GM19438 (cell line): ENCODE data around the gene TLE4.
A peak's percentile ranks its signal among the peaks of the same experiment; 100 is the strongest.

Experiments
- ATAC-seq: cut with Tn5 transposase; IDR thresholded peaks from one replicate; pipeline ENCODE4 v1.9.1; 2021; ENCODE audit warnings: low read depth; ENCODE audit not compliant: unreplicated experiment

Gene TLE4

GRCh38 chr9:79660615-79661014 lies 88.8 kb downstream of the TLE4 start:
- no peak for ATAC-seq

GRCh38 chr9:79661279-79661678 lies 89.5 kb downstream of the TLE4 start:
- ATAC-seq, result no peak

DNA sequence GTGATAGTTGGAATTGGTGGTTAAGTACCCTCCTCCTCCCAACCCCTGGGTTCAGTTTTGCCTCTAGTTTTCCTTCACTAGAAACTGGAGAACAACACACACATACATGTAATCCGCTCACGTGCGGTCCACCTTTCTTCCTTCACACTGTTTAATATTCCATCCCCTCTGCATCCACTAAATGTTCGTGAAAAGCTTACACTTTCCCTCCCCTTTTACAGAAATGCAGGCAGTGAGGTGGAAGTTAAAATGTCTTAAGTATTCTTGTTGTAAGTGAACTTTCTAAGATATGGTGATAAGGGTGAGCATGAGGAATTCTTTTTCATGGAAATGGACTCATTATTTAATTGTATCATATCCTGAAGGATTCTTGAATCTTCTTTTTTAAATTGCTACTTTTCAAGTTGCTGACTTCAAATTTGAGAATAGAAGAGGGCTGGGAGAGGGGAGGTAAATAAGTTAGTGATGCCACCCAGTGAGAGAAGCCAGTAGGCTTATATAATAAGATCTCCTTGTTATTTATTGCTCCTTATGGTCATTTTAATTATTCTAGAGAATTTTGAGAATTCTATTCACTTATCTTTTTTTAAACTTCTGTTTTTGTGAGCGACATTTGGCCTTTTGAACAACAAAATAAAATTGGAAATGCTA lies 90.2 kb downstream of the TLE4 start:
- ATAC-seq, result no peak

GRCh38 chr9:79662537-79662956 lies 90.8 kb downstream of the TLE4 start:
- ATAC-seq, result no peak

GRCh38 chr9:79663300-79663699 lies 91.5 kb downstream of the TLE4 start:
- ATAC-seq, result no peak

DNA sequence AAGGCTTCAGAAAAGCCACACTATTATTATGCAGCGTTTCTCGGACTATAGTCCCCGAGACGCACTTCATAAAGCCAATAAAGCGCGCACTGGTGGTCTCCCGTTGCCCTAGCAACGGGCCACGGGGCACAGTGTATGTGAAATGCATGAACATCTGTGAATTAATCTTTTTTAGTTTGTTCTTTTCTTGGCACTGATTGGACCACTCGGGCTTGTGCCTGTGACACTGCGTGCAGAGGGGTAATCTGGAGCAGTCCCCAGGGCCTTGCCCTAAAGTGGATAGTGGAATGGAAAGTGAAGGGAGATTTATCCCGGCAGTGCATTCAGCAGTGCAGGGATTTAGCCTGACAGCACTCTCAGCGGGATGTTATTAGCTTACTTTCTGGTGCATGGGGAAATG lies 92.1 kb downstream of the TLE4 start:
- ATAC-seq, result no peak

DNA sequence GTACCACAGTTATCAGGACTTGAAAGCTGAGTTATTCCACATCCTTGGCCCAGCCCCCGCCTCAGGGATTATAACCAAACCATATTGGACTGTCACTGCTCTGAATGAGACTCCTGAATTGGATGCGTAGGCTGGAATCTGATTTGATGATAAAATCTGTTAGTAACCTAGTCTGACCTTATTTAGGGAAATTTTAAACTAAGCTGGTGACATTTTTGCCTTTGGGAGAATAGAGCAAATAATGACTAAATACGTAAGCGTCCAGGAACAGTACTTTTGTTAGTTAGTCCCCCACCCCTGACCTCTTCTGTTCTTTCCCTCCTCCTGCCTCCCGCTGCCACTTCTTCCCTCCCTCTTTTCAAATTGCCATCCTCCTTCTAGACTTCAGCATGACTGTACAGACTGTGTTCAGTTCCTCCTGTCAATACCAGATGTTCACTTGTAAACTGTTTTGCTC lies 92.6 kb downstream of the TLE4 start:
- no peak for ATAC-seq

DNA sequence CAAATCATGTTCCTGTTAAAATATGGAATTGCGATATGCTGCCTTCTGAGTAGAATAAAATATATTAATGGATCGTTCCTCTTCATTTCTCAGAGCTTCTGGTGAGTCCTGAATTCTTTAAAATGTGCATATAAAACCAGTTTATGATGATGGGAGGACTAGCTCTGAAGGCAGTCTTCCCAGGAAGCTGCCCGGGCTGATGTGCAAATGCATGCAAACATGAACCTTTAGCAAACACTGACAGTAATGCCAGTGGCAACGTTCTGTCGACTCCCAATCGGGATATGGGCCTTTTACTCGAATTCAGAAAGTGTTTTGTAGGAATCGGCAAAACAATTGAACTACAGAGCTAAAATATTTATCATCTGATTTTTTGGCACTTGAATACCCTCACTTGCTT lies 93.6 kb downstream of the TLE4 start:
- no peak for ATAC-seq

DNA sequence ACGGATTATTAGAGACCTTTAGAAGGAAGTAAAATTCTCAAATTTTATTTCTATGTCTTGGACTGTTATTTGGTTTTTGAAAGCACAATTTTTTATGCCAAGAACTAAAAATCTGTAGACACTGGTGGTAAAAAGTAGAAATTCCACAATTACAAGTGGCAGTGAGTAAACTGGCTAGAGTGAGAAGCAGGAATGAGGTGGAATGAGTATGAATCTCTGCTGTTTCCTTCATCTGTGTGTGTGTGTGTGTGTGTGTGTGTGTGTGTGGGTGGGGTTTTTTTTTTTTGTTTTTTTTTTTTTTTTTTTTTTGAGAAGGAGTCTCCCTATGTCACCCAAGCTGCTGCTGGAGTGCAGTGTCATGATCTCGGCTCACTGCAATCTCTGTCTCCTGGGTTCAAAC lies 94.2 kb downstream of the TLE4 start:
- ATAC-seq, result no peak

DNA sequence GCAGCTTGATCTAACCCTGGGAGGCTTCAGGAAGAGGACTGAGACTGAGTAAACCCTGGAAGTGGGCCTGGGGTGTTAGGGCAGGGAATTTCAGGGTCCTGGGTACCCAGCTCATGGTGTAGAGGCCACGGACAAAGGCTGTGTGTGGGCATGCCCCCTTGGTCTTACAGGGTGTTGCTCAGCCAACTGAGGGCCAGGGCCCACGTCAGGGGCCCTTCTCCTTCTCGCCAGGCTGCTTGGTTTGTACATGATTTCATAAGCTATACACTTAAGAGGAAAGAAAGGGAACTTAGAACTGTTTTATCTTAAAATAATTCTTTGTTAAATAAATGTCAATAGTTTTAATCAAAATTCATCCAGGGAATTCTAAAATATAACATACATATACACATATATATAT lies 95.4 kb downstream of the TLE4 start:
- ATAC-seq, result no peak

- ATAC-seq, result no peak
Measured at GRCh38 chr9:79667817-79668436, 96.2 kb downstream of the TLE4 start.

DNA sequence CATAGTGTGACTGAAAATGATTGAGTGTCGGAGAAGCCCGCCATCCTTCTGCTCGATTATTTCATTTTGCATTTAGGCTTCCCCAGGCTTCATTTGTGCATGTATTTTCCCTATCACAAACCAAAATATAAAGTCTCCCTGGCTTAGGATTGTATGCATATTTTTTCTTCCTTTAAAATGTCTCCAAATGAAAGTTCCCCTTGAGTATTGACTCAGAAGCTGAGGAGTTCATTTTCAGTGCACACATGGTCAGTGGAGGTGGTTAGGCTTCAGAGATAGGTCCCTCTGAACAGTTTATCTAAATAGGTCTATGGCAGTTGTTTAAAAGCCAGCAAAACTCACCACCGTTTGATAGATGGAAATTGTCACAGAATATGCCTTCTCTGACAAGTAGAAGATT lies 97.2 kb downstream of the TLE4 start:
- no peak for ATAC-seq

GRCh38 chr9:79670269-79670961 lies 98.7 kb downstream of the TLE4 start:
- ATAC-seq, result no peak

- no peak for ATAC-seq
Measured at GRCh38 chr9:79671558-79671957, 99.8 kb downstream of the TLE4 start.

DNA sequence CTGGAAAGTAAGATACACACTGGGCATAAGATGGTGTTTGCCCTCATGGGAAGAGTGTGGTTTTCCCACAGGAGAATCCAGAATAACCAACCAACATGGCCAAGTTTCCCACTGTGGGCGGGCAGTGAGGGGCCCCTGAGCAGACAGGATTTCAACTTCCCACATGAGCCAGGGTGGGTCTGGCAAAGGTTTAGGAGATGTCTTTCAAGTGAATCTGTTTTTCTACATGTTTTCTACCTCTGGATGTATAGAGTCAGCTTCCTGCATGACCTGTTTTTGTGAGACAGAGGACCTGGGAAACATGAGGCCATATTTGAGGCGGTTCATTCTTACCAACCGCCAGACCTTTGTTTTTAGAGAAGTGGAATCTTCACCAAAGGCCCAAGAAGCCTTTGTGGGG lies 100.5 kb downstream of the TLE4 start:
- no peak for ATAC-seq

DNA sequence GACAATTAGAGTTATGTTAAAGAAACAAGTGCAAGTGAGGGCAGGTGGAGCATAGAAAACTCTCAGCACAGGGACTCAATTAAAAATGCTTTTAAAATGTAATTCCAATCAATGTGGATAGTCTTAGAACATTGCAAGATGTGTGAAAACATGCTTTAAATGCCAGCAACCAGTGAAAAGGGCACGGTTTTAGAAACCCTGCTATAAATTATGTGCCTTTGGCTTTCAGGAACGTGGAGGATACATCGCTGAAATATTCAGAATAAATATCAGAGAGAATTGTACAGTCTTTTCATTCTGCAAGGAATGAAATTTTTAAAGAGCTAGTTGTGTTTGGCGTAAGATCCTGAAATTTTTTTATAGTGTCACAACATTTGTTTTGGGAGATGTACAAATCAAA lies 101.1 kb downstream of the TLE4 start:
- ATAC-seq, result no peak

- ATAC-seq, result peak; percentile 70
Measured at GRCh38 chr9:79673614-79674013, 101.8 kb downstream of the TLE4 start.

DNA sequence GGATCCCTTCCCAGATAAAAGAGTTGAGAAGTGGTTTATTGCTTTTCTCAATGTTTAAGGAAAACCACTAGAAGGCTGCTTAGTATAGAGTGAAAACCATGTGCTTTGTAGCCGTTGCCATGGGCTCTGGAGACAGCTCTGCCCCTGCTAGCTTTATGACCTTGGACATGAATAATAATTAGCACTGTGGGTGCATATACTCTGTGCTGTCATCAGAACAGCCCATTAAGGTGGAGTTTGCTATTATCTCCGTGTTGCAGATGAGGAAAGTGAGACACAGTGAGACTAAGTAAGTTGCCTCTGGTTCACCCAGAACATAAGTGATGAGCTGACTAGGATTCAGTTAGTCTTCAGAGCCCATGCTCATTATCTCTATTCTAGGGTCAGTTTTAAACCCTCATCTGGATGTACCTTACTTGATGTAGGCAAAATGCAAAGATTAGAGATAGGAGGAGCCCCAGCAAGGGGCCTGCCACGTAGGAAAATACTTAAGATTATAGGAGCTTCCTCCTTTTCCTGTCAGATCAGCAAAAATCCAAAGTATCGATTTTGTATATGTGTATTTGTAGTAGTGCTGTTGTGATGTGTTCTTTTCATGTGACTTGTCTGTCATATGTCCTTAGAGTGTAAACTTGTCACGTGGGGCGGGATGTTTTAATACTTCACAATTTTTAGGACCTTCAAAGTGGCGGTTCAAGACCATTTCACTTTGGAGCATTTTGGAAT lies 102.5 kb downstream of the TLE4 start:
- ATAC-seq, result peak; percentile 37

GRCh38 chr9:79681576-79681975 lies 109.8 kb downstream of the TLE4 start:
- ATAC-seq, result no peak

DNA sequence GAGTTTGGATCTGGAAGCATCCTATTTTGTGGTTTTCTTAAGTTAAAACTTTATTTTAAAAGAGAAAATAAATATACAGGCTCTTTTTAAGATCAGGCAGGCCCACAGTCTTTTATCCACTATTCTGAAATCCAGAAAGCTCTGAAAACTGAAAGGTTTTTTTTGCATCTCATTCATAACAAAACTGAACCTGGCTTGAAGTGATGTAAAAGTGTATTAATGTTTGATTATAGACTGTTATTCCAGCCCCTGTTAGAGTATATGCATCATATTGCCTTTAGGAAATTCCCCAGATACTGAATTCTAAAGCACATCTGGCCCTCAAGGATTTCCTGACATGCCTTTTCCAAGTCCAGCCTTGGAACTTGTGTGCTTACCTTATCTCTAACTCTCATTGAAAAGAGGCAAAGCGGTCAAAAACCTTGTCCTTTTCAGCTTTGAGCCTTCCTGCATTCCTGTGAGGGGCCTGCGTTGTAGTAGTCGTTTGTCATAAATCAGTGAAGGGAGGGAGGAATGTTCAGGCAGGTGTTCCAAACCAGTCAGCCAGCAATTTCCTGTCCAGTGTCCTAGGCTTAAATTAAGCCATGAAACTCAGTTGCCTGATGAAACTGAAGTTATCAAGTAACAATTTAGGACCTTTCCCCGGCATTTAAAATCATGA lies 110.4 kb downstream of the TLE4 start:
- ATAC-seq, result no peak

DNA sequence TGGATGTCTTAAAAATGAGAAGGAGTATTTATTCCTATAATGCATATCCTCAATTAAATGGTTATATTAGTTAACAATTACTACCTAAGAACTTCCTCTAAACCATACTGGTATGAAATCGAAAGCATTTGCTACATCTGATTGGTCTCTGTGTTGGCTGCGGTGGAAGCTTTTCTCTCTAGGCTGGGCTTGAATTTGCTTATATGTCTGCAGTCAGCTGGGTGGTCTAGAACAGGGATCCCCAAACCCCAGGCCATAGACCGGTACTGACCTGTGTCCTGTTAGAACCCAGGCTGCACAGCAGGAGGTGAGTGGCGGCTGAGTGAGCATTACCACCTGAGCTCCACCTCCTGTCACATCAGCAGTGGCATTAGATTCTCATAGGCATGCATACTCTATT lies 112.3 kb downstream of the TLE4 start:
- no peak for ATAC-seq
